Skeletal muscle cell (primary cell): Measurements from ENCODE around the gene VAC14.
A peak's percentile ranks its signal among the peaks of the same experiment; 100 is the strongest.

ENCODE experiments used
- DNase-seq: peaks from one replicate; pipeline ENCODE4 v3.0.0-alpha.2; 2010; ENCODE audit warnings: low read depth
- H3K4me3 ChIP-seq: 2 replicates; pipeline ENCODE4 v1.5.1; 2011; ENCODE audit warnings: low read depth, mild to moderate bottlenecking, control low read depth, low read length, moderate library complexity

Gene VAC14

DNA sequence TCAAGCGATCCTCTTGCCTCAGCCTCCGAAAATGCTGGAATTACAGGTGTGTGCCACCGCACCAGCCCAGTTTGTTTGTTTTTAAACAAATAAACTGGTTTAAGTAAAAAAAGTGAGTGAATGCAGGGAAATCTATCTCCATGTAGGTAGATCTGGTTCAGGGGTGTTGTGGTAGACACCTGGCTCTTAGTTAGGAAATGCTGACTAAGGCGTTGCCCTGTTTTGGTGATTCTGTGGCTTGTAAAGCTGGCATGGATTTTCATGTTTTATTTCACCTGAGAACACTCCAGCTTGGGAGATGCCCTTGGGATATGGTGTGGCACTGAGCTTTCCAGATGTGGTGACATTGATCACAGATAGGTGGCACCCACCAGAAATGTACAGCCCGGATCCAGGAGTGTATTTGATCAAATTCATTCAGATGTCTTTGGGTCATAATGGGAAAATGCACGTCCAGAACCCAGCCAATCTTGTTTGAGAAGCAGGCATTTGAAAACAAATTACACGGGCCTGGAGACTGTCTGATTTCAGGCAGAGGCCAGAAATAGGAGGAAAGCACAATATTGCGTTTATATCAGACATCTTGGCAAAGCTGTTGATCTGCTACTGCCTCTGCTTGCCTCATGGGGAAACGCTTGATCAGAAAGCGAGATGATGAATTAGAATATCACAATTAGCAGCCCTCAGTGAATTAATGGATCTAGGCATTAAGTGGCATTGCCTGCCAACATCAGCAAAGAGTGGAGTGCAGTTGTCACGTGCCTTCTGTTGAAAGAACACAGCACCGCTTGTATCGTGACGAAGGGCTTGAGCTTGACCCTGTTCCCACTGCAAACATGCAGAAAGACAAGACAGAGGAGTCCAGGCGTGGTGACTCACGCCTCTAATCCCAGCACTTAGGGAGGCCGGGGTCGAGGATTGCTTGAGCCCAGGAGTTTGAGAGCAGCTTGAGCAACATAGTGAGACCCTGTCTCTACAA, 161.9 kb downstream of the VAC14 start:
- H3K4me3 ChIP-seq = no peak overlapping the region
- peak; percentile 70 for DNase-seq
